GM12878 (cell line): ENCODE data around the gene GPR87. TPM values are rescaled to one million over a fixed set of nuclear protein-coding genes. Genes with fewer than 3 reads are reported as not detected.

Experiments used
- ATAC-seq: fragments of 200-7000 bp; cut with Tn5 transposase; 3 replicates; pipeline ENCODE4 v1.9.1; 2020; ENCODE audit warnings: mild to moderate bottlenecking, moderate library complexity
- Bru-seq: library from RNA; stranded (reverse); fragments of 400-500 nt; gene quantifications from one replicate; lab custom pipeline; 2021; lab: Mats Ljungman, UMichigan
- BruChase-seq, 2 experiments: library from RNA; stranded (reverse); fragments of 400-500 nt; gene quantifications; one replicate each; lab custom pipeline; 2021; lab: Mats Ljungman, UMichigan
- BruUV-seq: library from RNA; stranded (reverse); fragments of 400-500 nt; replicated peaks from 2 replicates; lab custom pipeline; 2021; lab: Mats Ljungman, UMichigan
- CTCF ChIA-PET: fragments of 300-600 bp; sonication (Branson Sonifier 250); formaldehyde crosslinking; extraction: SDS; loops from one replicate; lab custom pipeline; 2021; ENCODE audit warnings: inconsistent platforms; lab: Yijun Ruan, JAX
- POLR2A ChIA-PET: fragments of 350-600 bp; formaldehyde crosslinking; extraction: SDS; loops from one replicate; lab custom pipeline; 2021; ENCODE audit warnings: inconsistent platforms; lab: Charles Lee
- RAD21 ChIA-PET: fragments of 300-600 bp; sonication (Branson Sonifier 250); formaldehyde crosslinking; loops from one replicate; lab custom pipeline; 2023; ENCODE audit warnings: antibody characterized with exemption; ENCODE audit not compliant: unreplicated experiment; lab: Charles Lee
- SMC1A ChIA-PET: fragments of 300-600 bp; sonication (Branson Sonifier 250); formaldehyde crosslinking; loops from one replicate; lab custom pipeline; 2023; ENCODE audit not compliant: unreplicated experiment, uncharacterized antibody; lab: Charles Lee
- DNase-seq: peaks from one replicate; pipeline ENCODE4 v3.0.0-alpha.2; 2011; ENCODE audit warnings: low read depth, low spot score
- FAIRE-seq: peaks from 3 replicates; lab custom pipeline; 2011; peaks lifted over from hg19 to GRCh38; lab: Jason Lieb, UNC
- H2AFZ ChIP-seq: 2 replicates; pipeline ENCODE4 v1.6.0; 2011; ENCODE audit warnings: low read depth, low read length, control low read depth; ENCODE audit not compliant: control insufficient read depth
- H3K27ac ChIP-seq: 2 replicates; pipeline ENCODE4 v1.5.1; 2011; ENCODE audit warnings: control low read depth; ENCODE audit not compliant: control insufficient read depth, insufficient read depth
- H3K27me3 ChIP-seq, 2 experiments: replicated peaks in 1 of 2; 2 replicates each; pipeline versions ENCODE4 v1.6.0 to v1.6.1; 2011; ENCODE audit warnings: low read length in 1 of 2; ENCODE audit not compliant: control insufficient read depth in 2 of 2, insufficient read depth in 2 of 2
- H3K36me3 ChIP-seq, 2 experiments: 2 replicates each; pipeline ENCODE4 v1.5.1; 2011; ENCODE audit warnings: low read length in 1 of 2; ENCODE audit not compliant: control insufficient read depth in 2 of 2, insufficient read depth in 2 of 2
- H3K4me1 ChIP-seq: 2 replicates; pipeline ENCODE4 v1.6.1; 2011; ENCODE audit warnings: mild to moderate bottlenecking, low read length, moderate library complexity, mixed read lengths; ENCODE audit not compliant: control insufficient read depth, insufficient read depth
- H3K4me2 ChIP-seq: 2 replicates; pipeline ENCODE4 v1.6.0; 2011; ENCODE audit warnings: control low read depth; ENCODE audit not compliant: control insufficient read depth, insufficient read depth
- H3K4me3 ChIP-seq: fragments of 200-600 bp; sonication (generic); 2 replicates; pipeline ENCODE4 v1.5.1; 2016
- H3K79me2 ChIP-seq: 2 replicates; pipeline ENCODE4 v1.6.0; 2011; ENCODE audit warnings: low read length; ENCODE audit not compliant: control insufficient read depth, insufficient read depth
- H3K9ac ChIP-seq: 2 replicates; pipeline ENCODE4 v1.8.0; 2011; ENCODE audit warnings: low read length, control low read depth, mixed read lengths; ENCODE audit not compliant: control insufficient read depth, insufficient read depth
- H3K9me3 ChIP-seq: replicated peaks from 3 replicates; pipeline ENCODE4 v1.5.1; 2011; ENCODE audit warnings: mild to moderate bottlenecking, low read length; ENCODE audit not compliant: control insufficient read depth, insufficient read depth
- H4K20me1 ChIP-seq: 2 replicates; pipeline ENCODE4 v1.6.0; 2011; ENCODE audit not compliant: control insufficient read depth, insufficient read depth
- GABPA ChIP-seq: IDR thresholded peaks from 2 replicates; pipeline ENCODE4 v1.6.1; 2014; ENCODE audit warnings: antibody characterized with exemption, low read depth, mild to moderate bottlenecking, inconsistent platforms
- NBN ChIP-seq: fragments of 450-650 bp; IDR thresholded peaks from 2 replicates; pipeline ENCODE4 v1.6.1; 2016
- NFIC ChIP-seq: IDR thresholded peaks from 2 replicates; pipeline ENCODE4 v1.6.1; 2012; ENCODE audit warnings: low read depth, mild to moderate bottlenecking, inconsistent platforms, low read length, moderate library complexity
- POU2F2 ChIP-seq: IDR thresholded peaks from 3 replicates; pipeline ENCODE4 v1.6.1; 2011; ENCODE audit warnings: low read depth, mild to moderate bottlenecking, low read length, borderline replicate concordance
- SMAD5 ChIP-seq: IDR thresholded peaks from 2 replicates; pipeline ENCODE4 v1.6.1; 2016; ENCODE audit warnings: antibody characterized with exemption, low read depth
- ZNF217 ChIP-seq: fragments of 450-650 bp; IDR thresholded peaks from 2 replicates; pipeline ENCODE4 v1.6.1; 2017; ENCODE audit warnings: antibody characterized with exemption, mild to moderate bottlenecking
- WGBS: methylation state at CpG from one replicate; pipeline ENCODE4 v1.1.6; 2016; ENCODE audit warnings: low lambda C conversion rate; ENCODE audit not compliant: insufficient replicate concordance, insufficient coverage; ENCODE audit errors: missing lambda C conversion rate; 5-methylcytosine and 5-hydroxymethylcytosine counted together
- in situ Hi-C: fragments of 300-500 bp; cut with MboI; formaldehyde crosslinking; loops from 9 replicates; pipeline ENCODE4 v1.14.3; 2018; ENCODE audit warnings: mixed read lengths
- intact Hi-C: fragments of 100-400 bp; cut with micrococcal nuclease; formaldehyde crosslinking; loops from one replicate; pipeline ENCODE4 v1.14.2; 2022; ENCODE audit not compliant: unreplicated experiment
- long read RNA-seq, 2 experiments: library from polyadenylated mRNA; unstranded; transcript quantifications; one replicate each; pipeline ENCODE4 v2.0.0, GENCODE V29; 2019 to 2020
- polyA minus RNA-seq, 3 experiments: library from RNA; depleted of rRNA, polyadenylated mRNA; stranded (reverse); fragments of >200 nt; gene quantifications; 2 replicates each; pipeline ENCODE4 v1.2.3, GENCODE V29; 2011
- polyA plus RNA-seq, 11 experiments: library from polyadenylated mRNA; depleted of rRNA in 4 of 11; unstranded in 6 of 11; stranded (reverse) in 5 of 11; fragments of >200 nt; fragmentation: Nextera tagmentation in 4 of 11; fragmentation: Illumina TruSeq in 1 of 11; extraction: Ambion mirVana in 4 of 11; extraction: Trizol in 1 of 11; gene quantifications; 1 replicate in 1 of 11; 2 replicates in 10 of 11; pipeline versions ENCODE4 v1.2.1 to v1.2.3, GENCODE V29; 2011 to 2016; ENCODE audit warnings: inconsistent platforms in 2 of 11, missing spikeins in 2 of 11, low read depth in 1 of 11
- total RNA-seq, 4 experiments: library from RNA; depleted of rRNA in 3 of 4; stranded (reverse); fragments of >200 nt in 3 of 4; fragmentation: Illumina TruSeq in 1 of 4; extraction: Trizol in 1 of 4; gene quantifications; 2 replicates each; pipeline versions ENCODE4 v1.2.1 to v1.2.3, GENCODE V29; 2013 to 2021
- TF ChIP-seq, protein P1 (sequence below): fragments of 450-650 bp; IDR thresholded peaks from 2 replicates; pipeline ENCODE4 v1.6.1; 2017; ENCODE audit warnings: mild to moderate bottlenecking, moderate library complexity
- TF ChIP-seq, protein P2 (sequence below): fragments of 450-650 bp; IDR thresholded peaks from 2 replicates; pipeline ENCODE4 v1.6.1; 2016; ENCODE audit warnings: mild to moderate bottlenecking, moderate library complexity, borderline replicate concordance

Gene GPR87, protein sequence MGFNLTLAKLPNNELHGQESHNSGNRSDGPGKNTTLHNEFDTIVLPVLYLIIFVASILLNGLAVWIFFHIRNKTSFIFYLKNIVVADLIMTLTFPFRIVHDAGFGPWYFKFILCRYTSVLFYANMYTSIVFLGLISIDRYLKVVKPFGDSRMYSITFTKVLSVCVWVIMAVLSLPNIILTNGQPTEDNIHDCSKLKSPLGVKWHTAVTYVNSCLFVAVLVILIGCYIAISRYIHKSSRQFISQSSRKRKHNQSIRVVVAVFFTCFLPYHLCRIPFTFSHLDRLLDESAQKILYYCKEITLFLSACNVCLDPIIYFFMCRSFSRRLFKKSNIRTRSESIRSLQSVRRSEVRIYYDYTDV
- not detected in 2 replicates for total RNA-seq (2013; cell fraction: nucleolus; rRNA removed)
- 0.06 TPM in 1 of 2 replicates, not detected in the other for total RNA-seq (2014; rRNA removed)
- not detected in 2 replicates for total RNA-seq (2014; rRNA removed; fragmentation: Illumina TruSeq; extraction: Trizol)
- total RNA-seq (2021): not detected in 2 replicates
- polyA plus RNA-seq (2011; ENCODE audit: low read depth): not detected
- not detected in 2 replicates for polyA plus RNA-seq (2011; rRNA removed)
- polyA plus RNA-seq (2011; cell fraction: cytosol; rRNA removed): not detected in 2 replicates
- not detected in 2 replicates for polyA plus RNA-seq (2011; cell fraction: nucleus; rRNA removed)
- polyA plus RNA-seq (2012): 0.14 TPM in 1 of 2 replicates, not detected in the other
- 0.10 TPM in 1 of 2 replicates, not detected in the other for polyA plus RNA-seq (2014; fragmentation: Illumina TruSeq; extraction: Trizol)
- under 1 TPM in 1 of 2 experiments, not detected in 1; 0.16 TPM for polyA plus RNA-seq (2014; fragmentation: Nextera tagmentation; extraction: Ambion mirVana)
- 0.08 TPM in 1 of 2 replicates, not detected in the other for polyA plus RNA-seq (2014; rRNA removed)
- under 1 TPM; 0.21 to 0.27 TPM for polyA plus RNA-seq (2016; fragmentation: Nextera tagmentation; extraction: Ambion mirVana)
- polyA minus RNA-seq (2011; rRNA and poly(A)+ RNA removed): not detected in 2 replicates
- not detected in 2 replicates for polyA minus RNA-seq (2011; cell fraction: cytosol; rRNA and poly(A)+ RNA removed)
- not detected in 2 replicates for polyA minus RNA-seq (2011; cell fraction: nucleus; rRNA and poly(A)+ RNA removed)
- percentile 4 among the genes with signal in this experiment for Bru-seq, nascent RNA
- BruChase-seq, experiment 1, labeled RNA remaining after a 6-hour chase: not detected
- percentile 7 among the genes with signal in this experiment for BruChase-seq, experiment 2, labeled RNA remaining after a 2-hour chase
- long read RNA-seq, experiment 1: 0 reads
- long read RNA-seq, experiment 2: 0 reads

DNA sequence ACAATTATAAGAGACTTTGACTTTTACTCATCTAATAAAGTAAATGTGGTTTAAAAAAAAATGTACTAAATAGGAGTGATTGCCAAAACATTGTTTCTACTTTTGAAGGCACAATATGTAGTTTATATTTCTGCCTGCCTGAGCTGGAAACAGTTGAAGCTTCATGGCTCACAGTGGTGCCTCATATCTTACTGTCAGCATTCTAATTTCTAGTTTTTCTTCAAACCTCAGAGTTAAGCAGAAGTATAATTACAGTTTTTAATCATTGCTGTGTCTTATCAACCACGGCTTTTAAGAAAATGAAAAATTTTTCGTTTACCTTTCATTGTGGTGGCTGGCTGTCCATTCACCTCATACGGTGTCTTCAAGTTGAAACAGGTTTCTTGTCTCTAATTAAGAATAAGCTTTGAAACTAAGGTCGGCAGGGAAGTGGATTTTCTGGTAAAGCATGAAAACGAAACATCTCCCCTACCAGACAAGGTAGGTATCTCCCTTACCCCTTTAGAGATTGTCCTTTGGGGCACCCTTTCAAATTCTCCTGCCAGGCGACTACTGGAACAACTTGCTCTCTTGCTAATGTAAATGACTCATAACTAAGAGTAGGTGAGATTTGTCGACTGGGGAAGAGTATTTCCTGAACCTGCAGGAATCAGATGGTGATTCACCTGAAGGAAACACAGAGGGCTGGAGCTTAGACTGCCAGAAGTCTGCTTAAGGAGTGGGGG, at the start of gene GPR87:
GPR87 (minus strand) TSS at position 554 of the 725 bp plus-strand sequence. CDS start 16,720 bp downstream, outside the sequence.
- Histone ChIP-seq H3K9me3 (no peaks in the 10 kb centered on the region), H3K4me1 (no peaks in the 10 kb centered on the region), H3K4me2 (no peak within 1 kb of the TSS), H3K27ac (no peak within 1 kb of the TSS), H3K27me3 (no peaks in the 10 kb centered on the region; a peak in 1 of 4 replicates), H2AFZ (no peak within 1 kb of the TSS), H3K36me3 (no peaks in the 10 kb centered on the region), H3K9ac (no peak within 1 kb of the TSS), H4K20me1 (no peaks in the 10 kb centered on the region), H3K79me2 (no peaks in the 10 kb centered on the region), H3K4me3 (no peak within 1 kb of the TSS)
- ChIA-PET SMC1A (no interaction called here), POLR2A (no interaction called here), CTCF (interaction anchor here (1.2 kb wide), 1 partner anchor 11 kb away, joined by 3 read pairs; no protein-coding TSS in a partner anchor), RAD21 (no interaction called here)
- no peak for FAIRE-seq
- intact Hi-C loops: no loop called here
- in situ Hi-C loops: no loop called here
- 0% methylated on average over 7 of the region's 7 CpGs for WGBS
- peak; percentile 84 for ATAC-seq
- DNase-seq: no peak
- no TSS peak for BruUV-seq
- TF ChIP-seq, protein P1, sequence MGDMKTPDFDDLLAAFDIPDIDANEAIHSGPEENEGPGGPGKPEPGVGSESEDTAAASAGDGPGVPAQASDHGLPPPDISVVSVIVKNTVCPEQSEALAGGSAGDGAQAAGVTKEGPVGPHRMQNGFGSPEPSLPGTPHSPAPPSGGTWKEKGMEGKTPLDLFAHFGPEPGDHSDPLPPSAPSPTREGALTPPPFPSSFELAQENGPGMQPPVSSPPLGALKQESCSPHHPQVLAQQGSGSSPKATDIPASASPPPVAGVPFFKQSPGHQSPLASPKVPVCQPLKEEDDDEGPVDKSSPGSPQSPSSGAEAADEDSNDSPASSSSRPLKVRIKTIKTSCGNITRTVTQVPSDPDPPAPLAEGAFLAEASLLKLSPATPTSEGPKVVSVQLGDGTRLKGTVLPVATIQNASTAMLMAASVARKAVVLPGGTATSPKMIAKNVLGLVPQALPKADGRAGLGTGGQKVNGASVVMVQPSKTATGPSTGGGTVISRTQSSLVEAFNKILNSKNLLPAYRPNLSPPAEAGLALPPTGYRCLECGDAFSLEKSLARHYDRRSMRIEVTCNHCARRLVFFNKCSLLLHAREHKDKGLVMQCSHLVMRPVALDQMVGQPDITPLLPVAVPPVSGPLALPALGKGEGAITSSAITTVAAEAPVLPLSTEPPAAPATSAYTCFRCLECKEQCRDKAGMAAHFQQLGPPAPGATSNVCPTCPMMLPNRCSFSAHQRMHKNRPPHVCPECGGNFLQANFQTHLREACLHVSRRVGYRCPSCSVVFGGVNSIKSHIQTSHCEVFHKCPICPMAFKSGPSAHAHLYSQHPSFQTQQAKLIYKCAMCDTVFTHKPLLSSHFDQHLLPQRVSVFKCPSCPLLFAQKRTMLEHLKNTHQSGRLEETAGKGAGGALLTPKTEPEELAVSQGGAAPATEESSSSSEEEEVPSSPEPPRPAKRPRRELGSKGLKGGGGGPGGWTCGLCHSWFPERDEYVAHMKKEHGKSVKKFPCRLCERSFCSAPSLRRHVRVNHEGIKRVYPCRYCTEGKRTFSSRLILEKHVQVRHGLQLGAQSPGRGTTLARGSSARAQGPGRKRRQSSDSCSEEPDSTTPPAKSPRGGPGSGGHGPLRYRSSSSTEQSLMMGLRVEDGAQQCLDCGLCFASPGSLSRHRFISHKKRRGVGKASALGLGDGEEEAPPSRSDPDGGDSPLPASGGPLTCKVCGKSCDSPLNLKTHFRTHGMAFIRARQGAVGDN: no peak
- TF ChIP-seq ZNF217 (no peak), NBN (no peak), SMAD5 (no peak), GABPA (no peak), NFIC (no peak), POU2F2 (no peak)
- TF ChIP-seq, protein P2, sequence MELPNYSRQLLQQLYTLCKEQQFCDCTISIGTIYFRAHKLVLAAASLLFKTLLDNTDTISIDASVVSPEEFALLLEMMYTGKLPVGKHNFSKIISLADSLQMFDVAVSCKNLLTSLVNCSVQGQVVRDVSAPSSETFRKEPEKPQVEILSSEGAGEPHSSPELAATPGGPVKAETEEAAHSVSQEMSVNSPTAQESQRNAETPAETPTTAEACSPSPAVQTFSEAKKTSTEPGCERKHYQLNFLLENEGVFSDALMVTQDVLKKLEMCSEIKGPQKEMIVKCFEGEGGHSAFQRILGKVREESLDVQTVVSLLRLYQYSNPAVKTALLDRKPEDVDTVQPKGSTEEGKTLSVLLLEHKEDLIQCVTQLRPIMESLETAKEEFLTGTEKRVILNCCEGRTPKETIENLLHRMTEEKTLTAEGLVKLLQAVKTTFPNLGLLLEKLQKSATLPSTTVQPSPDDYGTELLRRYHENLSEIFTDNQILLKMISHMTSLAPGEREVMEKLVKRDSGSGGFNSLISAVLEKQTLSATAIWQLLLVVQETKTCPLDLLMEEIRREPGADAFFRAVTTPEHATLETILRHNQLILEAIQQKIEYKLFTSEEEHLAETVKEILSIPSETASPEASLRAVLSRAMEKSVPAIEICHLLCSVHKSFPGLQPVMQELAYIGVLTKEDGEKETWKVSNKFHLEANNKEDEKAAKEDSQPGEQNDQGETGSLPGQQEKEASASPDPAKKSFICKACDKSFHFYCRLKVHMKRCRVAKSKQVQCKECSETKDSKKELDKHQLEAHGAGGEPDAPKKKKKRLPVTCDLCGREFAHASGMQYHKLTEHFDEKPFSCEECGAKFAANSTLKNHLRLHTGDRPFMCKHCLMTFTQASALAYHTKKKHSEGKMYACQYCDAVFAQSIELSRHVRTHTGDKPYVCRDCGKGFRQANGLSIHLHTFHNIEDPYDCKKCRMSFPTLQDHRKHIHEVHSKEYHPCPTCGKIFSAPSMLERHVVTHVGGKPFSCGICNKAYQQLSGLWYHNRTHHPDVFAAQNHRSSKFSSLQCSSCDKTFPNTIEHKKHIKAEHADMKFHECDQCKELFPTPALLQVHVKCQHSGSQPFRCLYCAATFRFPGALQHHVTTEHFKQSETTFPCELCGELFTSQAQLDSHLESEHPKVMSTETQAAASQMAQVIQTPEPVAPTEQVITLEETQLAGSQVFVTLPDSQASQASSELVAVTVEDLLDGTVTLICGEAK: no peak
